GM08714 (cell line): Measurements from ENCODE around the gene TAC3.
"Not testable (repeated sequence)": the region's sequence is repeated elsewhere in the genome, so short reads cannot be mapped to it uniquely, and the experiment has no call there.

Source experiments
- H3K4me3 ChIP-seq: fragments of 200-500 bp; sonication (Bioruptor generic); 2 replicates; pipeline ENCODE4 v1.5.1; 2014; ENCODE audit warnings: mild to moderate bottlenecking, low read length, inconsistent platforms
- ZNF274 ChIP-seq: IDR thresholded peaks from 2 replicates; pipeline ENCODE4 v1.6.1; 2012; ENCODE audit warnings: mild to moderate bottlenecking, low read depth, low read length

TAC3 gene

DNA sequence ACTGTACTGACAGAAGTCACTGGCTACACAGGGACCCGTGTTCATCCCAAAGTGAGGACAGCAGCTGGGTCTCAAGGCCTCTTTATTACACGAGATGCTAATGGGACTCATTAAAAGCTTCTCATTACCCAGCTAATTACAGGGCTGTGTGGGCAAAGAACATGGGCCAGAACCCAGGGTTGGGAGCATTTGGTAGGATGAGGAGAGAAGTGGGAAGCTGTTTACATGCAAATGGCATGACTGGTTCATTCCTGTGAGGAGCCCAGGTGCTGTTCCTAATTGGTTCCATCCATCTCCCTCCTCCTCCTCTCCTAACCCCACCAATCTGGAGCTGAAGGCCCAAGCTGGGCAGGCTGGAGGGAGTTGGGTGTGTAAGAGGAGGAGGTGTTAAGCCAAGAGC lies 8.9 kb upstream of the TAC3 start:
- TF ChIP-seq ZNF274 = no peak

DNA sequence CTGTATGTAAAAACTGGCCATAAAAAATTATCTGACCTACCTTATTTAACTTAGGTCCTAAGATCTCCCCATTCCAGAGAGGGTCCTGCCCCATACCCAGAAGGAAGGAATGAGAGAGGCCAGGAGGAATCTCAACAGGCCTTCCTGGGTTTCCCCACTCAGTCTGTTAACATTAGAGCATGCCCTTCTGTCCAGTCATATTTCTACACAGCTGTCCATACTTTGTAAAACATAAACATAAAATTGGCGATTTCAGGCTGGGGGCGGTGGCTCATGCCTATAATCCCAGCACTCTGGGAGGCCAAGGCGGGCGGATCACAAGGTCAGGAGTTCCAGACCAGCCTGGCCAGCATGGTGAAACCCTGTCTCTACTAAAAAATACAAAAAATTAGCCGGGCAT lies 6.0 kb upstream of the TAC3 start:
- H3K4me3 ChIP-seq = not testable (repeated sequence)

More for the DNA sequence above, 8.9 kb upstream of the TAC3 start:
- no peak overlapping the region for H3K4me3 ChIP-seq

- TF ChIP-seq ZNF274 = no peak
- H3K4me3 ChIP-seq = no peak overlapping the region
Observed at GRCh38 chr12:57019983-57020719, 3.8 kb upstream of the TAC3 start.

GRCh38 chr12:57018906-57019305 lies 2.6 kb upstream of the TAC3 start:
- TF ChIP-seq ZNF274 = no peak
- no peak overlapping the region for H3K4me3 ChIP-seq

DNA sequence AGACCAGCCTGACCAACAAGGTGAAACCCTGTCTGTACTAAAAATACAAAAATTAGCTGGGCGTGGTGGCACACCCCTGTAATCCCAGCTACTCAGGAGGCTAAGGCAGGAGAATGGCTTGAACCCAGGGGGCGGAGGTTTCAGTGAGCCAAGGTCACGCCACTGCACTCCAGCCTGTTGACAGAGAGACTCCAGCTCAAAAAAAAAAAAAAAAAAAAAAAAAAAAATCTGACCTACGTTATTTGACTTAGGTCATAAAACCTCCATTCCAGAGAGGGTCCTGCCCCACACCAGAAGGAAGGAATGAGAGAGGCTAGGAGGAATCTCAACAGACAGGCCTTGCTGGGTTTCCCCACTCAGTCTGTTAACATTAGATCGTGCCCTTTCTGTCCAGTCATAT lies 2.0 kb upstream of the TAC3 start:
- H3K4me3 ChIP-seq = not testable (repeated sequence)

DNA sequence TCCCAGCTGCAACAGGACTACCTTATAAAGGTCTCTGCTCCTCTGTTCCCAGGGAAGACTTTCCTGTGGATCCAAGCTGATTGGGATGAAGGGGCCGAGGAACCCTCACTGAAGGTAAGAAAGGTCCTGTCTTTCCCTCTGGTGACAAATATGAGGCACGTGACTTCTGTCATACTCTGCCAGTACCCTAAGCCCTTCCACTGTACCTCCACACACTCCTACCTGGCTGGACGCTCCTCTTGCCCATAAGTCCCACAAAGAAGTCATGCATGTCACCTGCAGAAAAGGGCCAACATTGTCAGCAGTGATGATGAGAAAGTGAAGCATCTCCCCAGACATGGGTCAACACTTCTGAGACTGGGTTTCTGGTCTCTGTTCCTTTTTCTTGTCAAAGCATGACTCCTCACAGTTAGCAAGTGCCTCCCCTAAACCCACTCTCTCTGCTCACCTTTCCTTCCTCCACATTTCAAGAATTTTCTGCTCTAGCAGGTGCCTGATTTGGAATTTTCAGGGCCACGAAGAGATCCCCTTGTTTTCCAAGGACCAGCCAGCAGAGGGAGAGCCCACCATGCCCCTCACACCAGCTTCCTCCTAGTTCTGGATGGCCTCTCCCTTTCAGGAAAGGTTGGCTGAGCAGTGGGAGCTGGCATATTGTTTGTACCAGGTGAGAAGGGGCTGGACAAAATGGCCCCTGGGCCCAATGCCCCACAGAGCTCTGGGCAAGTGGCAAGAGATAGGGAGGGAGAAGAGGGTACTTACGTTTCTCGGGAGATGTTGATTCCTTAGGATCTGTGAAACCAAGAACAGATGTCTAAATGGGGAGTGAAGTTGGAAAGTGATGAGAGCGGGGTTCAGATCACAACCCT lies 3.5 kb downstream of the TAC3 start:
- TF ChIP-seq ZNF274 = no peak
- no peak overlapping the region for H3K4me3 ChIP-seq

- TF ChIP-seq ZNF274 = no peak
- no peak overlapping the region for H3K4me3 ChIP-seq
Observed at GRCh38 chr12:57011438-57012424, 4.6 kb downstream of the TAC3 start.

- H3K4me3 ChIP-seq = no peak overlapping the region
- TF ChIP-seq ZNF274 = no peak
Observed at GRCh38 chr12:57010627-57011247, 5.6 kb downstream of the TAC3 start.

DNA sequence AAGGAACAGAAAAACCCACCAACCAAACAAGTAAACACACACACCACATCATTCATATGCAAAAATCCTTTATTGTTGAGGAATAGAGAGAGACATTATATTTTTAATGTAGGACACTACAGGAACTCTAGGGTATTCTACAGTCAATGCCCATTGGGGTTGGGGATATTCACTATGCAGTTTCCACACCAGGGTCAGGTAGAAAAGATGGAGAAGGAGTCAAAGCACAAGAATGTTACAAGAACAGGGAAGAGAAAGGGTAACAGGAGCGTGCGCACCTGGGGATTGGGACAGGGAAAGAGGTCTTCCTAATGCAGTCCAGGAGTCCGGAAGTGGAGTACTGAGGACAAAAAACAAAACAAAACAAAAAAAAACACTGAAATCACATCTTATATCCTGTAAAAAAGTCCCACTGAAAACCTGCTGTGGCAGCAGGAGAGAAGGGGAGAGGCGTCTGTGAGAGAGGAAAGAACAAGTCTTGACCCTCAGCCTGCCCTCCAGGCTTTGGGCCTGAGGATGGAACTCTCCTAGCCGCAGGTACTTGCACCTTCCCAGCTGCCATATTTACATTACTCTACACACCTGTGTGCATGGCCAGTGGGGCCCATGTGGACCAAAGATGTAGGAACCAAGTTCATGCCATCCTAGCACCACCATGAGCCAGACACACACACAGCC lies 6.2 kb downstream of the TAC3 start:
- H3K4me3 ChIP-seq = no peak overlapping the region
- TF ChIP-seq ZNF274 = no peak

DNA sequence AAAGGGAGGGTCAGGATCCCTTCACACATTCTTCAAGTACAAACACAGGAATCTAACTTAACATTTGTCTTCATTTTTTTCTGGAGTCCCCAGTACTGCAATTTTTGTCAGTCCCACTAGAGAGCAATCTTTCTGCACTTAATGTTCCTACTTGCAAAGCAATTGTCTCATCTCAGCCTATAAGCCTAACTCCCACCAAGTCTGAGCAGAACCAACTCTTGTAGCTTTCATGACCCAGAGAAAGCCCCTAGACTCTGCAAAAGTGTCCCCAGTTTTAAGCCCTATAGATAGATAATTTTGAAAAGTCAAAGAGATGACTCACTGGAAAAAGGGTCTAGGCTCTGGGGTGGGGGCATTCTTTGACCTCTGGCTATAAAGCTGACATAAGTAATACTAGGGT lies 8.2 kb downstream of the TAC3 start:
- no peak for TF ChIP-seq ZNF274
- H3K4me3 ChIP-seq = no peak overlapping the region

GRCh38 chr12:57006809-57007475 lies 9.4 kb downstream of the TAC3 start:
- H3K4me3 ChIP-seq = peak overlapping the region; percentile 50; the same call in 1 of the 2 replicates

GRCh38 chr12:57005980-57006808 lies 10.1 kb downstream of the TAC3 start, which contains the start of gene ZBTB39:
Gene ZBTB39 (minus strand): TSS chr12:57006546. CDS start chr12:57004917, 1,629 bp downstream.
- peak within 1 kb of the TSS; percentile 95 for H3K4me3 ChIP-seq
- no peak for TF ChIP-seq ZNF274

More at GRCh38 chr12:57006809-57007475, 9.4 kb downstream of the TAC3 start:
- TF ChIP-seq ZNF274 = no peak
